Sigmoid colon (tissue), 4 donors: ENCODE measurements around the gene KIR2DL3.
"Not testable (repeated sequence)": the region's sequence is repeated elsewhere in the genome, so short reads cannot be mapped to it uniquely, and the experiment has no call there.

Experiments used
- EP300 ChIP-seq, 4 donors: sonication (generic); formaldehyde crosslinking; IDR thresholded peaks; one replicate each; pipeline ENCODE4 v1.6.1; 2017; ENCODE audit warnings: antibody characterized with exemption in 4 of 4
- POLR2A ChIP-seq, 2 donors: fragments of 450-650 bp; IDR thresholded peaks; one replicate each; pipeline ENCODE4 v1.6.1; 2016; ENCODE audit warnings: antibody characterized with exemption in 2 of 2, mild to moderate bottlenecking in 2 of 2, moderate library complexity in 2 of 2
- POLR2AphosphoS5 ChIP-seq, 4 donors: sonication (generic); formaldehyde crosslinking; IDR thresholded peaks; one replicate each; pipeline ENCODE4 v1.6.1; 2017; ENCODE audit warnings: antibody characterized with exemption in 4 of 4
- TF ChIP-seq, protein P1 (sequence below), 4 experiments: fragments of 450-650 bp in 3 of 4; fragments of 200-600 bp in 1 of 4; IDR thresholded peaks; one replicate each; pipeline ENCODE4 v1.5.1; 2016 to 2019; ENCODE audit warnings: antibody characterized with exemption in 4 of 4, mild to moderate bottlenecking in 3 of 4, moderate library complexity in 2 of 4

DNA sequence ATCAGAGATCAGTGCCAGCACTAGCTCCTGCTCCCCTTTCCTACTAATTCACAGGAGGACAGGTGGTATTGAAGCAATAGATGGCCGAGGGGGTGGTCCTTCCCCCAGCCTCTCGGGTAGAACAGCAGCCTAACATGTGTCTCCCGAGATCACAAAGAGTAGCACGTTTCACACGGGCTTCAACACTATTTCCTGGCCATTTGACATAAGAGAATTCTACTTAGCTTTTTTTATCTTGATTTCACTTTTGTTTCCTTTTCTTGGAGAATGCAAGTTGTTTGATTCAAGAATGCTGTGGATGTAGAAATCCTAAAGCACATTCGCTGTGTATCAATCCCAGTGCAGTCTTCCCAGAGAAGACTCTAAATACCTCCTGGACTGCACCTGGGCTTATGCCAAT is 12.0 kb downstream of the KIR2DL3 start:
- TF ChIP-seq, protein P1, sequence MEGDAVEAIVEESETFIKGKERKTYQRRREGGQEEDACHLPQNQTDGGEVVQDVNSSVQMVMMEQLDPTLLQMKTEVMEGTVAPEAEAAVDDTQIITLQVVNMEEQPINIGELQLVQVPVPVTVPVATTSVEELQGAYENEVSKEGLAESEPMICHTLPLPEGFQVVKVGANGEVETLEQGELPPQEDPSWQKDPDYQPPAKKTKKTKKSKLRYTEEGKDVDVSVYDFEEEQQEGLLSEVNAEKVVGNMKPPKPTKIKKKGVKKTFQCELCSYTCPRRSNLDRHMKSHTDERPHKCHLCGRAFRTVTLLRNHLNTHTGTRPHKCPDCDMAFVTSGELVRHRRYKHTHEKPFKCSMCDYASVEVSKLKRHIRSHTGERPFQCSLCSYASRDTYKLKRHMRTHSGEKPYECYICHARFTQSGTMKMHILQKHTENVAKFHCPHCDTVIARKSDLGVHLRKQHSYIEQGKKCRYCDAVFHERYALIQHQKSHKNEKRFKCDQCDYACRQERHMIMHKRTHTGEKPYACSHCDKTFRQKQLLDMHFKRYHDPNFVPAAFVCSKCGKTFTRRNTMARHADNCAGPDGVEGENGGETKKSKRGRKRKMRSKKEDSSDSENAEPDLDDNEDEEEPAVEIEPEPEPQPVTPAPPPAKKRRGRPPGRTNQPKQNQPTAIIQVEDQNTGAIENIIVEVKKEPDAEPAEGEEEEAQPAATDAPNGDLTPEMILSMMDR (IDR thresholded peaks at IDR 0.05) = not testable (repeated sequence)
- not testable (repeated sequence) for TF ChIP-seq POLR2A, EP300, POLR2AphosphoS5 (IDR thresholded peaks at IDR 0.05)
